Hematopoietic multipotent progenitor cell treated with erythropoietin and hydrocortisone succinate and interleukin-3 and kit ligand, for 4 days (in vitro differentiated cells): Measurements from ENCODE around the gene TEX13D.

Experiments used
- DNase-seq: peaks from one replicate; pipeline ENCODE4 v3.0.0-alpha.2; 2015

The TEX13D gene

DNA sequence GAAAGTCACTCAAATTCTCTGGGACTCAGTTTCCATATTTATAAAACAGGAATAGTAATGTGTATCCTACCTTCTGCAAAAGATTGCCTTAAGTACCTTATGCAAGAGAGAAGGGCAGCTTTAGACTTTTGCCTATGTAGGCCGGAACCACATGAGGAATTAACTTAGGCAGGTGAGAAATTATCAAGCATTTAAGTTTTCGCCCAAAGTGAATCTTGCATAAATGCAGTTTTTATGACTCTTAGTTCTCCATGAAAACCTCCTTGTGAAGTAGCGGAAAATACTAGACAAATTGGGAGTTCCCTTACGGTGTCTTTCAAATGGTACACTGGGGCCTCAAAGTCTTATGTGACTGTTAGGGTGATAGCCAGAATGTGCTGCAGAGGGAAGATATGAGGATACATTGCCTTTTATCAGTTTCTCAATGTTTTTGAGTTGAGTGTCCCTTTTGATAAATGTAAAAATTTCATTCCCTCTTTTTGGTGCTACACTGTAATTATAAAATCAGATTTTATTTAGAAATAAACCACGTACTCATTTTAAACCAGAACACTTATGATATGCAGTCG is 16.5 kb downstream of the TEX13D start:
- peak; percentile 71 for DNase-seq

DNA sequence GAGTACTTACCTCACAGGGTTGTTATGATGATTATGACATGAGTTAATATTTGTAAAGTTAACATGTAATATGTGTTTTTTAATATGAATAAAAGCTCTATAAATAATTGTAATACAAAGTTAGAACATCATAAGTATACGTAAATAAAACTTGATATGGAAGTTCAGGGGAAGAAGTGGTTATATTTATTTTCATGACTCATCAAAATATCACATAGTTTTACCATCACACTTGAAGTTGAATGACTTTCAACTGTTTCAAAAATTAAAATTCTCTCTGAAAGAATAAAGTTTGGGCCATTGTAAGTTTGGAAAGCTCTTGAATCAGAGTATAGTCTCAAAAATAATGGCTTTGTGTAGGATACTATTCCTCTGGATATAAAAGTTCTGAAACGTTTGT is 22.2 kb downstream of the TEX13D start:
- no peak for DNase-seq

DNA sequence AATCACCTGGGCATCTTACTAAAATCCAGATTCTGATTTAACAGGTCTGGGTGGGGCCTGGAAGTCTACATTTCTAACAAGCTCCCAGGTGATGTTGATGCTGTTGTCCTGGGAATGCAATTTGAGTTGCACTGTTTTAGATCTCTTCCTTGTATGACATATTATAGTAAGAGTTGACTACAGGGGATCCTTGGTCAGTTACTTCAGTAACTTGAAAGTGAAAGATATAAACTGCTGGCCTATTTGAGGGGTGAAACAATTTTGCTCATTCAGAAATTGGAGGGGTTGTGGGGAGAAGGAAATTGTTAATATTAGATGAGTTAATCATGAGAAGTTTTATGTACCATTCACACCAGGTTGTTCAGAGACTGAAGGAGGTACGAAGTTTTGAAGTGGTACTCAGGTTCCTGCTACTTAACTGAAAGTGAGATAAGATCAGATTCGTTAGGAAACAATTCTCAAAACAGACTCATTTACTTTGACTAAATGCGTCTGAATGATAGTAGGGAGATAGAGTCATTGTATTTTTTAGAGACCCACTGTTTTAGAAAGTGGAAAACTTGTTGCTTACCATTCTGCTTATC is 26.4 kb downstream of the TEX13D start:
- no peak for DNase-seq

DNA sequence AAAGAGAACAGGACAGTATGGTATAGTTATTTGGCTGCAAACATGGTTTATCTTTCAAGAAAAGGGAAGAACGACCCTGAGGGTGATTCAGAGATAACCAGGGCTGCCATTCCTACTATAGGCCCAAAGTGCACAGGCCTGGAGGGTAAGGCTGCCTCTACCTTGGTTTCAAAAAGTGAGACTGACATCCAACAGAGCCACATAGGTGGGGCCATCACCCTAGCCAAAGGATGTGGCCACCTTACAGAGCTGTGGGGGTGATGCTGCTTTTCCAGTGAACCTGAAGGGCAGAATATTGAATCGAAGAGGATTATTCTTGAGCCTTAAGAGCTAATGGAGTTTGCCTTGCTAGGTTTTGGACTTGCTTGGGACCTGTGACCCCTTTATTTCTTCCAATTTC is 29.6 kb downstream of the TEX13D start:
- no peak for DNase-seq

DNA sequence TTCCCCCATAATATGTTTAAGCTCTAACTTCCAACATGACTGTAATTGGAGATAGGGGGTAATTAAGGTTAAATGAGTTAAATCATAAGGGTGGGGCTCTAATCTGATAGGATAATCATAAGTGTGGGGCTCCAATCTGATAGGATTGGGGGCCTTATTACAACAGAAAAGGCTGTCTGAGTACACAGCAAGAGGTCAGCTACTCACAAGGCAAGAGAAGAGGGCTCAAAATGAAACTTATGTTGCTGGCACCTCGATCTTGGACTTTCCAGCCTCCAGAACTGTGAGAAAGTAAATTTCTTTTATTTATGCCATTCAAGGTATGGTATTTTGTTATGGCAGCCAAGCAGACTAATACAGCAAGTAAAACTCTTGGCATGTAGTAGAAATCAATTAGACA is 30.3 kb downstream of the TEX13D start:
- no peak for DNase-seq

DNA sequence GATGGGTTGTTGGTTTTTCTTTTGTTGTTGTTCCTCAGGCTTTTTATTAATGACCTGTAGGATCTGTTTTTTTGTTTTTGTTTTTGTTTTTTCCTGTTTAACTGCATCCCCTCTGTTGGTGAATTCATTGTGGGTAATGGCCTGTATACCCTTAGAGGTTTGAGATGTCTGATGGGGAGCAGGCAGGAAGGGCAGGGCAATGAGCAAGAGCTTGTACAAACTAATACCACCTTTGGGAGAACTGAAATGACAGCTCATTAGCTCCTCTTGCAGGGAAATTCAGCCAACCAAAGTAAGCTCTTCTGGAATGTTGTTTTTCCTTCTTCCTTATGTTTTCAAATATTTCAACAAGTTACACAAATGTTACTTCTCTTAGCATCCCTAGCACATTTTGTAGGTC is 37.3 kb downstream of the TEX13D start:
- DNase-seq = no peak

DNA sequence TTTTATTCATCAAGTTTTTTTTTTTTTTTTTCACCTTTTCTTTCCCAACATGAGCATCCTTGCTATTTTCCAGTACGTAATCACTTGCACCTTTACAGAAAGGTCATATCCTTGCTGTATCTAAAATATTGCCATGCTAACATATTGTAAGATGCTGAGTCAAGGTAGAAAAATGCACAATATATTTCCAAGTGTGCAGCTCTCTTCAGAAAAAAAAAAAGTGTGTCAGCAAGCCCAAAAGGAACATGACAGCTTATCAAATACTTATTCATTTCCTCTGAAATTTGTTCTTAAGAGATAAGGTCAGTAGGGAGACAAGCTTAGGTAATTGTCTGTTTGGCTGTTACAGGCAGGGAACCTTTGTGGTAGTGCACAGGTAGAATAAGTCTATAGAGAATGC is 40.9 kb downstream of the TEX13D start:
- peak; percentile 21 for DNase-seq

DNA sequence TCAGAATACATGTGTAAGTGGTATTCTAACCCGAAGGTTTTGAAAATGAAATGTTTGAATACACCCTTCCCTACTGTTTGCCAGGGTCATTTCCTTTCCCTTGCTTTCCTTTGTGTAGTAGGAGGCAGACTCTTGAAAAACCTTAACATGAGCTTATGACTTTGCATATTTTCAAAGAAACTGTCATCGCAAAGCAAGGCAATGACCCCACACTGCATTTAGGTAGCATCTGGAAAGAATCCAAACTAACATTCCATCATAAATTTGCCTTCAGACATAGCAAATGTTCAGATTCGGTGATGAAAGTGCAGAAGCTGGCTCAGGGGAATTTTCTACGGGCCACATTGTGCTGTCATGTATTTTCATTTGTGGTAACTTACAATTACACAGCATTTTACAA is 46.2 kb downstream of the TEX13D start:
- peak; percentile 21 for DNase-seq

DNA sequence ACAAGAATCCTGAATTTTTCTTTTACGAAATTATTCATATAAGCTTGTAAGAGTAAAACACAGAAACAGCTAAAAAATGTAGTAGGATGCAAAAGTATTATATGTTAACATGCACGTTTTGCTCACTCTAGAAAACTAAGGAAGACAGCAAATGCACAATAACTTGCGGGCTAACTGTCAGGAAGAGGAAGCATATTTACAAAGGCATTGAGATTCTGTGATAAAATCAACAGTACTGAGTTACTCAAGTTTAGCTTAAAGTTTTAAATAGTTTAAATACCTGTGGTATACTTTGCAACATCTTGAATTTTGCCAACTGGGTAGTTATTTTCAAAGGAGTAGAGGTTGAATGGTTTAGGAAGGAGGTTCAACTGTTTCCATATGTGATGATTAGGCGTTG is 50.9 kb downstream of the TEX13D start:
- DNase-seq = peak; percentile 65

DNA sequence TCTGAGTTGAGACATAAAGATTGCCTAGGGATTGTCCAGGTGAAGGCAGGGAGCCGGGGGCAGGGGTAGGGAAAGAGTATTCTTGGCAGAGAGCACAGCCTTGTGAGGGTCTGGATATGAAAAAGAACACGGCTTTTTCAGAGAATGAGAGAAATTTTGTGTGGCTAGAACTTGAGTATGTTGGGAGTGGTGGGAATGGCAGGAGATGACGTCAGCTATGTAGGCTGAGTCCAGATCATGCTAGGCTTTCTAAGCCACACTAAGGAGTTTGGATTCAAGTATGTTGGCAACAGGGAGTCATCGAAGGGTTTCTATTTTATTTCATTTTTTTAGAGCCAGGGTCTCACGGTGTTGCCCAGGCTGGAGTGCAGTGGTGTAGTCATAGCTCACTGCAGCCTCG is 53.9 kb downstream of the TEX13D start:
- no peak for DNase-seq
